Activated CD4-positive, alpha-beta T cell treated with anti-CD3 and anti-CD28 coated beads, Interleukin-2, amount 50 U/mL, for 1 hour (primary cell): ENCODE measurements around the gene CTNND2.

Source experiments
- DNase-seq: peaks from one replicate; pipeline ENCODE4 v3.0.0-alpha.2; 2020

Gene CTNND2

GRCh38 chr5:11904265-11904906 lies at the start of gene CTNND2:
CTNND2 (minus strand) TSS chr5:11904446; CDS start chr5:11903853, 593 bp downstream.
- no peak for DNase-seq

DNA sequence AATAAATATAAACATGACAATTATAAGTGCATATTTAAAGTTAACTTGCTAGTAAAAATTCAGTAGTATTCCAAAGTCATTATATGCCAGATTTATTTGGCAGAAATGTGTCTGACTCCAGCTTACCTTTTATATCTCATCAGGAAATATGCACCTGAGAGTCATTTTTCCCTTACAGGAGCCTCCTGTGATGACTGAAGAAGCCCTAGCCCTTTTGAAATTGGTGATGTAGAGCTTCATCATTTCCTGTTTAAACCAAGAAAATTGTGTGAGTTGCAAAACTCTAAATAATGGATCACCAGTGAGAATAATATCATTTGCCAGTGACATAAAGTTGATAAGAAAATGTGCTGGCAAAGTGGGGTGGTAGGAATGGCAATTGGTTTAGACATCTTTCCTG lies 42.1 kb upstream of the CTNND2 start:
- no peak for DNase-seq

DNA sequence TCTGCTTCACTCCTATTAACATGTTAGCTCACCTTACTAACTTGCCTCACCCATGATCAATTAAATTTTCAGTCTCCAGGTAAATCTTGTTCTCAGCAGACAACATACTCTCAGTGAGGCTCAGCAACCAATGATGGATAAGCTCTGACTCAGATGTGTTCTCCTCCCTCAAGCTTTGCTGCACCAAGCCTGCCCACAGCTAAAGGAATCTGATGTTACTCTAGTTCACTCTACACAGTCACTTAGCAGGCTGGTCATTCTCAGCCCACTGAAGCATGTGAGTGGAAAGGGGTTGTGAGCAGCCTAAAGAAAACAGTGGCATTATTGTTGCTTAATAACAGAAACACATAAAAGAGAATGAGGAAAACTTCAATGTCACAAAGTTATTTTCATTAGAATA lies 37.3 kb upstream of the CTNND2 start:
- DNase-seq, result no peak

- DNase-seq, result no peak
These were observed 27.4 kb upstream of the CTNND2 start for GRCh38 chr5:11931638-11932037.

GRCh38 chr5:11928909-11929308 lies 24.7 kb upstream of the CTNND2 start:
- DNase-seq, result no peak

DNA sequence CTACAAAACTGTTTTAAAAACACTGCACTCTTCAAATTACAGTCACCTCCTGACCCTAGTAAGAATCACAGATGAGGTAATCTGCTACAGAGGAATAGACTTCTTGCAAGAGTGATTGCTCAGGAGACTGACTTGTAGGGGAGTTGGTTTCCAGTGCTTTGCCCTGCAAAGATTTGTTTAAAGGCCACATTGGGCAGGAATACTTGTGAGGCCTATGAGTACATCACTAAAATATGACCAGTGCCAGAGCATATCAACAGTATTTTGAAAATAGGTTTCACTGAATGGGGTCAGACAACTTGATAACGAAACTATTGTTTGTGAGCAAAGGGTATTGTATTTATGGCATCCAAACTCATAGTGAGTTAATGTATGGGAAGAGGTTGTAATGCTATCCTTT lies 21.5 kb upstream of the CTNND2 start:
- DNase-seq, result no peak

DNA sequence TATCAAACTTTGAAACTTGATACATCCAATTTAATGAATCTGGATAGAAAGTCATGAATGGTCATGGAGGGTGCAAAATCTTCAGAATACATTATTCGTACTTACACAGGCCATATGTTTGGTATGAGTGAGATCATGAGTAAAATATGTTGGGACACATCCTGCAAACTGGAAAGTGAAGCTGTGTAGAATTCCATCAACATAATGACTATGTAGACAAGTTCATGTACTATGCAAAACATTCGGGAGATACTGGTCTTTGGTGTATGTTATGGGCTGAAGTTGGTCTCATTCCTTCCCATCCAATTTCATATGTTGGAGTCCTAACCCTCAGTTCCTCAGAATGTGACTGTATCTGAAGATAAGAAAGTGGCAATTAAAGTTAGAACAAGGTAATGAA lies 18.1 kb upstream of the CTNND2 start:
- no peak for DNase-seq

- no peak for DNase-seq
These were observed 14.3 kb upstream of the CTNND2 start for GRCh38 chr5:11918463-11919045.

DNA sequence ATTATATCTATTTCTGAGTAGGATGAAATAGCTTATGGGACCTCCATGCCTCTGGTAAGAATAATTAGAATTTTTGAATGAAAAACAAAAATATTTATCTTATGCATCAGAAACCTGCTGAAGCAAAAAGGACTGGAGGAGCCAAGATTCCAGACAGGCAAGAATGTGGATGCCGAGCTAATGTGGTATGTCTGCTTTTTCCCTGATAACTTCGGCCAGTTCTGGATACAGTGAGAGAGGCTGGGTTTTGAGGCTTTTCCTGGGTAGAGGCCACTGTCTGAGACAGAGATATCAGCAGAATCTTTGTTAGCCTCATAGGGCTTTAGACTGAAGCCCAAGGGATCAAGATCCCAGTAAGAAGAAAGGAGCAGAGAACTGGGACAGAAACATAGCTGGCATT lies 5.2 kb upstream of the CTNND2 start:
- no peak for DNase-seq

- no peak for DNase-seq
These were observed 2.3 kb upstream of the CTNND2 start for GRCh38 chr5:11906497-11906896.

DNA sequence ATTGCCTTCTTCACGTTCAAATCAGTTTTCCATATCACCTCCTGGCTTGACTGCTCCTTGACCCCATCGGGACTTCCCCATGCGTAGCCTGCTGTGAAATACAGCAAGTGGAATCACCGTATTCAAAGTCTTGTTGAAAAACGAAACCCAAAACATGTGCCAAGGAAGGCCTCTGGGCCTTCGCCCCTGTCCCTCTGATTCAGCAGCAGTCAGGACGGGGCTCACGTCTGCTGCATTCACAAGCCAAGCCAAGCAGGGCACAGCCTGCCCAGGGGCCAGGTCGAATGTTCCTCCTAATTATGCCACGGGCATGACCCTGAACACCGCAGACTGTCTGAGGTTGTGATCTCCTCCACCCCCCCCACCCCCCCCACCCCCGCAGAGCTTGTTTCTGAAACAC lies 960 bp upstream of the CTNND2 start:
- no peak for DNase-seq

GRCh38 chr5:11903614-11904264 lies 507 bp downstream of the CTNND2 start:
- DNase-seq, result no peak

DNA sequence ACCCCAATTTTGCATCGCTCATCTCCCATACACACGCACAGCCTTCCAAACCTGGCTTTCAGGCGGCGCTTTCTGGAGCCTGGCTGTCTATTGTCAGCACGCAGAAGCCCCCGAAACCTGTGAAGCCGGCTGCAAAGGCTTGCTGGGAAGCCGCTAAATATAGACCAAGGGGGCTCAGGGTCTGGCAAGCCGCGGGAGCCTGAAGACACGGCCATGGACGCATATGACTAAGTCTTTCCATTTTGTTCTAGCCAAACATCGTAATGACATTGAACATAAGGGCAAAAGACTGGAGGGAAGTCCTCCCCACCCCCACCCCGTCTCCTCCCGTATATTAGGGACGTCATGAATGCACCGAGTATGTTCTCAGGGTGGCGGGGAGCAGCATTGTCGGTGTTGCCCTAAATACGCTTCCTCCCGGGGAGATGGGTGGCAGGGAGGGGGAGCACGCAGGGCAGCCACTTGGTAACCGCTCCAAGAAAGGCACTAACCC lies 1.1 kb downstream of the CTNND2 start:
- DNase-seq, result no peak

- DNase-seq, result no peak
These were observed 2.0 kb downstream of the CTNND2 start for GRCh38 chr5:11902201-11902619.

DNA sequence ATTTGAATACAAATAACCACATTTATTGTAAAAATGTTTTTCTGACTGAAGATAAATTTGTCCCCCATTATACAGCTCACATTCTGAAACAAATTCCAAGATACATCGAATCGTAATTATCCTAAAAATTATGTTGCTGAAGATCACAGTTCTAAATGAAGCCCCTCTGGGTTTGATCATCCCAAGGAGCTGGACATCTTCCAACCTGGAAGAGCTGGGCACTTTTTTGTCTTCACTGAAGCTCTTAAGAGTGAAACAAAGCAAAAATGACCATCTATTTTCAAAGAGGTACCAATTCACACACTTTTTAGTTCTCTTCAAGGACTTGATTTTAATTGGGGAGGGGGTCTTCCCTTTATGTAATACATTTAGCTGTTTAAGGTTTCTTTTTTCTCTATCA lies 5.5 kb downstream of the CTNND2 start:
- DNase-seq, result no peak

DNA sequence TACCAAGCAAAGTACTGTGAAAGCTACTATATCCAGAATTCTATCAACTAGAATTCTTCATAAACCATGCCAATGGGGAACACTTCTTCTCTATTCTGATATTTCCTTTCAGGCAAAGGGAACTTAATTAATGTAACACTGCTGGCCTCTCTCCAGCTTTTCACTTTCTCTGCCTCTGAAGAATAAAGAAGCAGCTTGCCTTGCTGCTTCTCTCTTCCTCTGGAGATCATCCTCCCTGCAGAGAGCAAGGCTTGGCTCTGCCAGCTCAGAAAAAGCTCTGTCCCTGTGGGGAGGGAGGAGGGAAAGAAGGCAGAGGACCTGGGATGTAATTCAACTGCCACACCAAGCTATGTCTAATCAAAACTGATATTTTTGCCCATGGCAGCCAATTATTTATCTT lies 6.5 kb downstream of the CTNND2 start:
- DNase-seq, result no peak

DNA sequence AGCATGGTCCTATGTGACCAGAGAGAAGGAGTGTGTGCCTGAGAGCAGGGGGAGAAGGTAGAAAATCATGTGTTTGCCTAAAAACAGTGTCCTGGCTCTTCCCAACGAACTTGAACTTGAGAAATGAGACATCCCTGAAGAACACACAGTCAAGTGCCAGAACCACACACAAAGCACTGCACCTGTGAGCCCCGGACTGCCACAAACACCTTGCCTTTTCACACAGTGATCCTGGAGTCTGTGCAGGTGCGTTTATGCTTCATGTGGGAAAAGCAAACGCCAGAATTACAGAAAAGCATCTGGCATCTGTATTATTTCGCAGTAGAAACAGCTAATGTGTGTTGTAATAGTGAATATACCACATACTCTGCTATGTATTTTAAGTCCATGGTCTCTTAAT lies 9.3 kb downstream of the CTNND2 start:
- DNase-seq, result no peak

DNA sequence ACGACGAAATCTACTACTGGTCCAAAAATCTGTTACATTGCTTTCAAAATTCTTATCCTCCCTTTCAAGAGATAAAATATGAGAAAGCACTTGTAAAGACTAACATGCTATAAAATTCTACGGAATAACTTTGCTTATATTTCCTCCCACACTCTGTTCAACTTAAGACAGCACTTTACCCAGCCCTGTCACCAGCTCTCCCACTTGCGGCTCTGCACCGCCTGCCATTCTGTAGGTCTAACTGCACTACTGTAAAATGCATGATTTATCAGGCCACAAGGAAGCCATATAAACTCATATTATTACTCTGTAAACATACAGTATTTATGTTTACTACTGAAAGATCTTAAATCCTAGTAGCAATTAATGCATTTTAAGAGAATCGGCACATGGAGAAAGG lies 11.4 kb downstream of the CTNND2 start:
- no peak for DNase-seq

GRCh38 chr5:11890777-11891176 lies 13.5 kb downstream of the CTNND2 start:
- no peak for DNase-seq

DNA sequence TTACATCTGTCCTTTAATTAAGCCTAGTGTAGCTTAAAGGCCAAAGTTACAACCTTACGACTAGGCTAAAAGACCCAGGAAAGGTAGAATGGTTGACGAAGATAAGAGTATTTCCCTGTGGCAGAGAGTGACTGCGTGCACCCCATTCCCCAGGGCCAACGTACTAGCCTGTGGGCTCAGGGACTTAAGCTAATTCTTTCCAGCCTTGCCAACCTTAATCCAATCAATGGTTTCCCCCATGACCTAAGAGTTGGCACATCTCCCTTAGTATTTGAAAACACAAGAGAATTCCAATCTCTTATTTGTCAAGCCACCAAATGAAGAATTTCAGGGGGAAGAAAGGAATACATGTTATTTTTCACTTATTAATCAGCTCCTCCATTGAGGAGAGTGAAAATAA lies 16.0 kb downstream of the CTNND2 start:
- DNase-seq, result no peak

GRCh38 chr5:11878814-11879213 lies 25.4 kb downstream of the CTNND2 start:
- no peak for DNase-seq

- no peak for DNase-seq
These were observed 30.7 kb downstream of the CTNND2 start for GRCh38 chr5:11873587-11873986.

- no peak for DNase-seq
These were observed 35.0 kb downstream of the CTNND2 start for GRCh38 chr5:11869203-11869602.

- DNase-seq, result no peak
These were observed 40.3 kb downstream of the CTNND2 start for GRCh38 chr5:11863911-11864310.

DNA sequence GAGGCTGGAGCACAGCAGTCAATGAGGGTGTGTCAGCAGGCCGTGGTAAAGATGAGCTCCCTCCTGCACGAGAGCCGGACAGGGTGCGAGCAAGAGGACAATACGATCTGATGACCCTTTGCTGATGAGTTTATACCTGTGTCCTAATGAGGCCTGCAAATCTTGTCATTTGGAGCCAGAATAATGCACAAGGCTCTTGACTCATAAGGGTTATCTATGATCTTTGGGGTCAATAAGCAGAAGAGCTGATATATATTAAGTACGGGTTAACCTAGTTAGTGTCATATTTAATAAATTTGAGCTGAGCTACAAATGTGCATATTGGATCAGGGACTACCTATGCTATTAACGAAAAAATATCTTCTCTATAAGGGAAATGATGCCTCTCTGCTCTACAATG lies 46.9 kb downstream of the CTNND2 start:
- no peak for DNase-seq
